GM18867 (cell line): ENCODE data around the gene DNAH11.
A peak's percentile ranks its signal among the peaks of the same experiment; 100 is the strongest.
"Not testable (repeated sequence)": the region's sequence is repeated elsewhere in the genome, so short reads cannot be mapped to it uniquely, and the experiment has no call there.

Experiments
- ATAC-seq: cut with Tn5 transposase; IDR thresholded peaks from one replicate; pipeline ENCODE4 v1.9.1; 2021; ENCODE audit warnings: mild to moderate bottlenecking, moderate library complexity; ENCODE audit not compliant: unreplicated experiment

The DNAH11 gene

GRCh38 chr7:21915140-21915539 lies 372.3 kb downstream of the DNAH11 start:
- no peak for ATAC-seq

DNA sequence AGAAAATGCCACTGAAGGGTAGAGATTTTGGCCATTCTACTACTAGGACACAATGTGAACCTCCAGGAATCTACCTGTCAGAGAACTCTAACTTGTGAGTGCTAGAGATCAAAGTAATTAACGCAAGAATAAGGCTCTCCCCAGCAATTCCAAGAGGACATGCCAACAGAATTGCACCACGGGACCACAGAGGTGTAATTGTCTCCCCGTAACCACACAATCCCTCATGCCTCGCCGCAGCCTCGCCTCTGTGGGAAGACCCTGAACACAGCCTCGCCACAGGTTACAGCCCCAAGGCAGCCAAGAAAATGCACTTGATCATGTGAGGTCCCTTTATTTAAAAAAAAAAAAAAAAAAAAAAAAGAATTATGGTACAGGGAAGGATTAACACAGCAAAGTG lies 373.3 kb downstream of the DNAH11 start:
- no peak for ATAC-seq

GRCh38 chr7:21916629-21917028 lies 373.8 kb downstream of the DNAH11 start:
- ATAC-seq: no peak

DNA sequence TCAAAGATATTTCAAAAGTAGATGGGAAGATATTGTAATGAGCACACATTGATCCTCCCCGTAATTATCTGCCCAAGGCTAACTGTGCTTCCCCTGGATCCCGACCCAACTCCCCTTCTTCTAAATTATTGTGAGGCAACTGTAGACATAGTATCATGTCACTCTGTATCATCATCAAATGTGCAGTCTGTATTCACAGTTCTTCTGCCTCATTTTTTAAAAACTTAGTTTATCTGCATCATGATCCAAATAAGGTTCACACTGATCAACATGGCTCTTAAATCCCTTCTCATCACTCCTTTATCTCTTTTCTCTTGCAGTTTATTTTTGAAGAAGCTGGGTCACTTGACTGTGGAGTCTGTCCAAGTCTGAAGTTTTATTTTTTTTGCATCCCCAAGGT lies 375.4 kb downstream of the DNAH11 start:
- no peak for ATAC-seq

GRCh38 chr7:21920936-21921335 lies 378.1 kb downstream of the DNAH11 start:
- no peak for ATAC-seq

DNA sequence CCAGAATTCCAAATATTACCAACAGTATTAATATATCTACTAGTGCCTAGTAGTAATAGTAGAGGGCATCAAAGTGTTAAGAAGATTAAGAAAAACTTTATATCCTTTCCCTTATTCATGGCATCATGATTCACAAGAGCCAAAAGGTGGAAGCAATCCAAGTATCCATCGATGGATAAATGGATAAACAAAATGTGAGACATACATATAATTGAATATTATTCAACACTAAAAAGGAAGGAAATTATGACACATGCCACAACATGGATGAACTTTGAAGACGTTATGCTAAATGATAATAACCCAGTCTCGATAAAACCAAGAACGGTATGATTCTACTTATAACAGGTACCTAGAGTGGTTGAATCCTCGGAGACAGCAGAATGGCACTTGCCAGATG lies 379.8 kb downstream of the DNAH11 start:
- ATAC-seq: no peak

- ATAC-seq: no peak
Measured at GRCh38 chr7:21923658-21924057, 380.8 kb downstream of the DNAH11 start.

GRCh38 chr7:21926448-21926847 lies 383.6 kb downstream of the DNAH11 start:
- ATAC-seq: no peak

DNA sequence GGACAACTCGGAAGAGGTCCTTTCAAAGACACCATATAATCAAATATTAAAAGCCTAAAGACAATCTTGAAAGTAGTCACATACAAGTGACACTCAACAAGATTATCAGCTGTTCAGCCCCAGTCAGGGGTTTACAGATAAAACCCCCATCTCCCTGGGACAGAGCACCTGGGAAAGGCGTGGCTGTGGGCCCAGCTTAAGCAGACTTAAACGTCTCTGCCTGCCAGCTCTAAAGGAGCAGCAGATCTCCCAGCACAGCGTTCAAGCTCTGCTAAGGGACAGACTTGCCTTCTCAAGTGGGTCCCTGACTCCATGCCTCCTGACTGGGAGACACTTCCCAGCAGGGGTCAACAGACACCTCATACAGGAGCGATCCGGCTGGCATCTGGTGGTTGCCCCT lies 384.9 kb downstream of the DNAH11 start:
- no peak for ATAC-seq

GRCh38 chr7:21933293-21933692 lies 390.5 kb downstream of the DNAH11 start:
- ATAC-seq: not testable (repeated sequence)

DNA sequence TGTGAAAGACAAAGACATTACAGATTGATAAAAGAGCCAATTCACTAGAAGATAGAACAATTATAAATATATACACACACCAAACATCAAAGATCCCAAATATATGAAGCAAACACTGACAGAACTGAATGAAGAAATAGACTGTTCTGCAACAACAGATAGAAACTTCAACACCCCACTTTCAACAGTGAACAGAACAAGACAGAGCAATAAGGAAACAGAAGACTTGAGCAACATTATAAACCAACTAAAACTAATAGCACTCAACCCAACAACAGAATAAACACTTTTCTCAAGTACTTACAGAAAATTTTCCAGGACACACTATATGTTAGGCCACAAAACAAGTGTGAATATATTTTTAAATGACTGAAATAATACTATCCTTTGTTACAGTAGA lies 392.0 kb downstream of the DNAH11 start:
- no peak for ATAC-seq

GRCh38 chr7:21938463-21938862 lies 395.6 kb downstream of the DNAH11 start:
- ATAC-seq: no peak

DNA sequence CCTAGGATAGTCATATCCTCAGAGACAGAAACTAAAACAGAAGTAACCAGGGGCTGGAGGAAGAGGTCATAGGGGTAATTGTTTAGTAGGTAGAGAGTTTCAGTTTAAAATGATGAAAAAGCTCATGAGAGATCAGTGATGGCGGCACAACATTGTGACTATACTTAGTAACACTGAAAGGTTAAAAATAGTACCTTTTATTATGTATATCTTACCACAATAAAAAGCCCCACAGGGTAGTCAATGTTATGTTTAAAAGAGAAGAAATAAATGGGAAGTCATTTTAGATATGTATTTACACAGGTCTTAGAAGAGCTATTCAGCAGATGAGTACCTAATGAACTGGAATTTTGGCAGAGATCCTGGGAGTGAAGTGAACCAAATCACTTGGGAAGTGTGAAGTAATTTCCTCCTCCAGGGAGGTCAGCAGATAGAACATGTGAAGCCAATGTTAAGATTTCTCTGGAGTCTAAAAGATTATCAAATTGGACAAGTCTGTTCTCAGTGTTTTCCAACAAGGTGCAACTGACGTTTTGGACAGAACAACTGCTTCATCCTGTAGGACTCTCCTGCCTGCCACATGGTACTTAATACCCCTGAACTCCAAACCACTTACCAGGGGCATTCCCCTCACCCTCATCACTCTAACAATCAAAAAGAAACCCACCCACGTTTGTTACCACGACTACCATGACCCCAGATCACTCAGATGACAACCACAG lies 396.5 kb downstream of the DNAH11 start:
- peak; percentile 78 for ATAC-seq

DNA sequence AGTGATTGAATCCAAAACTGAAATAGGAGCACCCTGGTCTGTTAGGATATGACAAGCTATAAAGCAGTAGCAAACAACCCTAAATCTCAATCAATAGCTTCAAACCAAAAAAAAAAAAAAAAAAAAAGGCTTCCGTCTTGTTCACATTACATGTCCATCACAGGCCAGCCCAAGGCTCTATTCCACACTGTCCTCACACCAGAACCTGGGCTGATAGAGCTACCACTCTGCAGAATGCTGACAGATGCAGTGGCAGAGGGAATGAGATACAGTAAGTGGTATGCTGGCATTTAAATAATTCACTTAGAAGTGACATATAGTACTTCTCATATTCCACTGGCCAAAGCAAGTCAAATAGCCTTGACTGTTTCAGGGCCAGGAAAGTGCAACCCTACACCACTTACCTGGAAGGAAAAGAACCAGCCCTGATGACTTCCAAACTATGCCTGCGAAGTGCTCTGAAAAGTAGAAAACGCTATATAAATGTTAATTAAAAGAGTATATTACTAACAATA lies 397.1 kb downstream of the DNAH11 start:
- ATAC-seq: no peak

- ATAC-seq: peak; percentile 18
Measured at GRCh38 chr7:21941611-21942141, 398.8 kb downstream of the DNAH11 start.

DNA sequence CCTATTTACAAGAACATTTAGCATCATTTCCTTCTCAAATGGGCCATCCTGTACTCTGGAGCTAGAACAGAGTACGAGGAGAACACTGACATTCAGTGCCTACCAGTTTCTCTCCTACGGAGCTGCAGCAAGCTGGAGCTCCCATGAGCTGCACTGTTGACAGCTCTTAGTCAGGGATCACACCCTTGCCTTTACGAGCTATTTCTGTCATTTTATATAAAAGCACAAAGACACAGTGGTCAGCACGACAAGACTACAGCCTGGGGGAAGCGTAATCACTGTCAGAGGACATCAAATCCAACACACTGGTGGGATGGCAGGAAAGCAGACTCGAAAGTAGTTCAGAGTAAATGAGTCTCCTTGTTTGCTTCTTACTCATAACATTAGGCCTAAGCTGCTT lies 400.1 kb downstream of the DNAH11 start:
- no peak for ATAC-seq

DNA sequence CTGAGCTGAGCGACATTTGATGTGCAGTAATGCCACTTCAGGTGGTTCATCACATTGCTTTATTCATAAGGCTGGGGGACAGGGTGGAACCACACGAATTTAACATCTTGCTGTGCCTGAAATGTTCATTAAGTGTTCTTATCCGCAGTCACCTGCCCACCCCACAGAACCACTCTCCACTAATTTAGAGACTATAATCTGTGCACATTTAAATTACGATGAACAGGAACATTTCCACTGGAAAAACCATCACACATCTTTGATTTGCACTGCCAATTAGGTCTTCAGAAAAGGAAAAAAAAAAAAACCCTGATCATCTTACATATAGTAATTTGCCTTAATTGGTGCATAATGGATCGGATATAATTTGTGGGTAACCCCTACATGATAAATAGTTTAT lies 400.6 kb downstream of the DNAH11 start:
- no peak for ATAC-seq

- no peak for ATAC-seq
Measured at GRCh38 chr7:21944616-21945453, 402.0 kb downstream of the DNAH11 start.

DNA sequence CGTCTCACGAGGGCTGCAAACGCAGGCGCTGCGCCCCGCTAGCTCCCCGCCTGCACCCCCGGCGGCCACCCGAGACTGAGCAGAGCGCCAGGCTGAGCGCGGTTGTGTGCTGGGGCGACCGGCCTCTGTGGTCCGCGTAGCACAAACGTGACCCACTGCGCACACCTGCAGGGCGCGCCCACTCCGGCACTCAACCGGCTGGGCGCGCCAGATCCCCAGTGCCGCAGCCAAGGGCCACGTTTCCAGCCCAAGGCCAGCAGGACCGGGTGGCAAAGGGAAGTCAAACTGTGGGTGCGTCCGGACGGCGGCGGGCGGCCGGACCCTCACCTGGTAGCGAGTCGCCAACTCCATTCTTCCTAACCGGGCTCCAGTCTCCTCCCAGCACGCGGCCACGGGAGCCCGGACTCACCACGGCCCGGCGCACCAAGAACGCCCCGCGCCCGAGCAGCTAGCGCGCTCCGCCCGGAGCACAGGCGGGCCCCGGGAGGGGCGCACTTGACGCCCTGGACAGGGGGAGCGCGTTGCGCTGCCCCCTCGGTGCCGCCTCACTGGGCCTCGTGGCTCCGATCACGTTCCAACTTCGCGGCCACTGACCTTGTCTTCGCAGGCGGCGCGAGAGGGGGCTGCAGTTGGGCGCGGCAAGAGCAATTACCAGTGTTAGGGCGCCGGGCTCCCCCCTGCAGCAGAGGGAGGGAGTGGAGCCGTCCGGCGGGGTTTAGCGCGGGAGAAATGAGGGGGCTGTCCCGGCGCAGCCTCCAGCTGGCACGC lies 402.8 kb downstream of the DNAH11 start, which contains the start of gene CDCA7L:
Gene CDCA7L (minus strand): TSS at position 446 of the 768 bp plus-strand sequence. CDS start 95 bp downstream, at position 351.
- peak; percentile 87 for ATAC-seq

GRCh38 chr7:21946222-21946709 lies 403.4 kb downstream of the DNAH11 start:
- no peak for ATAC-seq

DNA sequence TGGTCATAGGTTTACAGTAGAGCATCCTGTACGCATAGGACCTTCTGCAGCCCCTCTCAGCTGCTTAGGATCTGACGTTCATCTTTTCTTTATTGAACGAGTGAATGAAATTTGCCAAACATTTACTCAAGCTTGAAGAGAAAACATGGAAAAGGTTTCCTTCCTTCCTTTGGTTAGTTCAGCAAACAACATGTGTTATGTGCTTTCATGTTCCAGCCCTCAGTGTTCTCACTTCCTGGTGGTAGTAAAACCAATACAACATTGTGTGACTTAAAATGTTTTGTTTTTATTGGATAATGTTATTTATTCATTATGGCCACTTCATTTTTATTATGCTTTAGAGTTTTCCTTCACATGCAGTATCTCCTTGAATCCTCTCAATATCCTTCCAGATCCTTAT lies 404.2 kb downstream of the DNAH11 start:
- ATAC-seq: no peak
